HG02981 (cell line): Measurements from ENCODE around the gene PDE5A.
A peak's percentile ranks its signal among the peaks of the same experiment; 100 is the strongest.
"Not testable (repeated sequence)": the region's sequence is repeated elsewhere in the genome, so short reads cannot be mapped to it uniquely, and the experiment has no call there.

ENCODE experiments used
- ATAC-seq: cut with Tn5 transposase; IDR thresholded peaks from one replicate; pipeline ENCODE4 v1.9.1; 2021; ENCODE audit warnings: mild to moderate bottlenecking, moderate library complexity; ENCODE audit not compliant: unreplicated experiment

The PDE5A gene

GRCh38 chr4:119478446-119479179 lies 150.0 kb downstream of the PDE5A start:
- ATAC-seq = no peak

- ATAC-seq = peak; percentile 48
These were observed 151.1 kb downstream of the PDE5A start for GRCh38 chr4:119477412-119478053.

- ATAC-seq = peak; percentile 59
These were observed 157.3 kb downstream of the PDE5A start for GRCh38 chr4:119471259-119471658.

- not testable (repeated sequence) for ATAC-seq
These were observed 157.9 kb downstream of the PDE5A start for GRCh38 chr4:119470737-119471063.

- ATAC-seq = peak; percentile 51
These were observed 158.4 kb downstream of the PDE5A start for GRCh38 chr4:119470021-119470736.

- not testable (repeated sequence) for ATAC-seq
These were observed 159.6 kb downstream of the PDE5A start for GRCh38 chr4:119469039-119469438.

GRCh38 chr4:119462733-119463132 lies 165.9 kb downstream of the PDE5A start:
- not testable (repeated sequence) for ATAC-seq

- not testable (repeated sequence) for ATAC-seq
These were observed 172.9 kb downstream of the PDE5A start for GRCh38 chr4:119455734-119456133.

GRCh38 chr4:119454491-119455270 lies 173.9 kb downstream of the PDE5A start:
- peak; percentile 100 for ATAC-seq

- ATAC-seq = peak; percentile 12
These were observed 174.5 kb downstream of the PDE5A start for GRCh38 chr4:119454151-119454490.

GRCh38 chr4:119453286-119453685 lies 175.3 kb downstream of the PDE5A start:
- not testable (repeated sequence) for ATAC-seq

GRCh38 chr4:119449851-119450250 lies 178.8 kb downstream of the PDE5A start:
- not testable (repeated sequence) for ATAC-seq
